GM12878 (cell line): ENCODE results near the gene HAPLN2. TPM values are rescaled to one million over a fixed set of nuclear protein-coding genes. Genes with fewer than 3 reads are reported as not detected.

Experiments
- CBFB ChIP-seq: IDR thresholded peaks from 2 replicates; pipeline ENCODE4 v1.6.1; 2016; ENCODE audit warnings: antibody characterized with exemption, low read depth
- CBX5 ChIP-seq: sonication (generic); IDR thresholded peaks from 2 replicates; pipeline ENCODE4 v1.6.1; 2016; ENCODE audit warnings: low read depth, moderate library complexity, mild to moderate bottlenecking, inconsistent platforms
- CTCF ChIP-seq, 3 experiments: IDR thresholded peaks in 2 of 3; conservative IDR thresholded peaks in 1 of 3; 2 replicates each; pipeline ENCODE4 v1.5.1; 2011; ENCODE audit warnings: low read depth in 3 of 3, low read length in 3 of 3, mild to moderate bottlenecking in 3 of 3, control low read depth in 2 of 3, moderate library complexity in 2 of 3, inconsistent platforms in 1 of 3, mixed read lengths in 1 of 3; ENCODE audit not compliant: control insufficient read depth in 2 of 3, insufficient read depth in 1 of 3; ENCODE audit errors: extremely low read depth in 1 of 3
- ELK1 ChIP-seq: IDR thresholded peaks from 2 replicates; pipeline ENCODE4 v1.6.1; 2012; ENCODE audit warnings: low read depth, low read length, improper control_type of control experiment
- ESRRA ChIP-seq: IDR thresholded peaks from 2 replicates; pipeline ENCODE4 v1.6.1; 2012; ENCODE audit warnings: mild to moderate bottlenecking, low read length, improper control_type of control experiment
- HDGF ChIP-seq: fragments of 450-650 bp; IDR thresholded peaks from 2 replicates; pipeline ENCODE4 v1.6.1; 2016; ENCODE audit warnings: antibody characterized with exemption
- HSF1 ChIP-seq: fragments of 150-350 bp; IDR thresholded peaks from 2 replicates; pipeline ENCODE4 v1.6.1; 2014; ENCODE audit warnings: mild to moderate bottlenecking, low read depth, low read length
- IKZF2 ChIP-seq, 2 experiments: fragments of 450-650 bp; IDR thresholded peaks; 2 replicates each; pipeline ENCODE4 v1.6.1; 2017; ENCODE audit warnings: mild to moderate bottlenecking in 2 of 2, moderate library complexity in 2 of 2
- IRF4 ChIP-seq: IDR thresholded peaks from 2 replicates; pipeline ENCODE4 v1.6.1; 2011; ENCODE audit warnings: low read depth, low read length
- JUNB ChIP-seq: IDR thresholded peaks from 2 replicates; pipeline ENCODE4 v1.6.1; 2016; ENCODE audit warnings: antibody characterized with exemption, mild to moderate bottlenecking
- MEF2A ChIP-seq: IDR thresholded peaks from 2 replicates; pipeline ENCODE4 v1.6.1; 2011; ENCODE audit warnings: low read depth, mild to moderate bottlenecking, low read length, moderate library complexity; ENCODE audit not compliant: insufficient read depth
- MLLT1 ChIP-seq: fragments of 450-650 bp; IDR thresholded peaks from 2 replicates; pipeline ENCODE4 v1.6.1; 2016; ENCODE audit warnings: mild to moderate bottlenecking
- NFYA ChIP-seq: IDR thresholded peaks from 2 replicates; pipeline ENCODE4 v1.6.1; 2011; ENCODE audit warnings: low read depth, mild to moderate bottlenecking, low read length, improper control_type of control experiment, borderline replicate concordance
- PAX8 ChIP-seq: fragments of 450-650 bp; IDR thresholded peaks from 2 replicates; pipeline ENCODE4 v1.6.1; 2017; ENCODE audit warnings: mild to moderate bottlenecking, moderate library complexity
- POLR2A ChIP-seq: IDR thresholded peaks from 2 replicates; pipeline ENCODE4 v1.6.1; 2011; ENCODE audit warnings: low read depth, mild to moderate bottlenecking, low read length
- SMC3 ChIP-seq: IDR thresholded peaks from 2 replicates; pipeline ENCODE4 v1.6.1; 2011; ENCODE audit warnings: low read length, improper control_type of control experiment, borderline replicate concordance
- SP1 ChIP-seq: IDR thresholded peaks from one replicate; pipeline ENCODE4 v1.6.1; 2011; ENCODE audit warnings: low read depth, low read length
- SRF ChIP-seq, 2 experiments: IDR thresholded peaks; 2 replicates each; pipeline ENCODE4 v1.6.1; 2011; ENCODE audit warnings: low read depth in 2 of 2, low read length in 2 of 2, mild to moderate bottlenecking in 1 of 2, moderate library complexity in 1 of 2
- TBL1XR1 ChIP-seq: IDR thresholded peaks from 2 replicates; pipeline ENCODE4 v1.6.1; 2012; ENCODE audit warnings: low read depth, low read length, improper control_type of control experiment
- TCF12 ChIP-seq: IDR thresholded peaks from 2 replicates; pipeline ENCODE4 v1.6.1; 2011; ENCODE audit warnings: low read depth, mild to moderate bottlenecking, low read length
- ZBTB33 ChIP-seq: fragments of 450-650 bp; IDR thresholded peaks from 2 replicates; pipeline ENCODE4 v1.6.1; 2017; ENCODE audit warnings: mild to moderate bottlenecking
- polyA plus RNA-seq, 11 experiments: library from polyadenylated mRNA; depleted of rRNA in 4 of 11; unstranded in 6 of 11; stranded (reverse) in 5 of 11; fragments of >200 nt; fragmentation: Nextera tagmentation in 4 of 11; fragmentation: Illumina TruSeq in 1 of 11; extraction: Ambion mirVana in 4 of 11; extraction: Trizol in 1 of 11; gene quantifications; 1 replicate in 1 of 11; 2 replicates in 10 of 11; pipeline versions ENCODE4 v1.2.1 to v1.2.3, GENCODE V29; 2011 to 2016; ENCODE audit warnings: inconsistent platforms in 2 of 11, missing spikeins in 2 of 11, low read depth in 1 of 11
- total RNA-seq, 4 experiments: library from RNA; depleted of rRNA in 3 of 4; stranded (reverse); fragments of >200 nt in 3 of 4; fragmentation: Illumina TruSeq in 1 of 4; extraction: Trizol in 1 of 4; gene quantifications; 2 replicates each; pipeline versions ENCODE4 v1.2.1 to v1.2.3, GENCODE V29; 2013 to 2021

Gene HAPLN2
- total and polyA plus RNA-seq, 10 of the 15 experiments (the other 5 are each of a cell fraction or from before 2014, with no cell fraction given), result 0.15 to 0.24 TPM; not detected in 8

GRCh38 chr1:156659988-156660751 is 41.0 kb downstream of the HAPLN2 start (continued):
- TF ChIP-seq HSF1 (no peak), TBL1XR1 (peak; percentile 75; the same call in 1 of the 2 replicates), SRF (IDR thresholded peaks at IDR 0.05; ENCODE audit: low read depth in 2 of 2, low read length in 2 of 2) (0 out of 4 replicates have a peak, but pooled peaks of 1 of the 2 experiments have one; percentile 14), SMC3 (peak; percentile 87), MEF2A (0 out of 2 replicates have a peak, but pooled peaks have one; percentile 19), SP1 (peak; percentile 28), ELK1 (peak; percentile 78), IRF4 (peak; percentile 51; the same call in 1 of the 2 replicates), ESRRA (peak; percentile 75; the same call in 1 of the 2 replicates), PAX8 (peak; percentile 95; the same call in 1 of the 2 replicates), CTCF (IDR thresholded peaks at IDR 0.05 in 2 of 3, conservative IDR thresholded peaks at IDR 0.05 in 1 of 3; ENCODE audit: control insufficient read depth in 2 of 3, extremely low read depth in 1 of 3, insufficient read depth in 1 of 3, low read depth in 3 of 3, low read length in 3 of 3) (peak; percentile 99 to 100 (median 100); a peak in 5 of 6 replicates), IKZF2 (IDR thresholded peaks at IDR 0.05) (peak in 1 of 2 experiments; percentile 46; a peak in 1 of 4 replicates), CBX5 (no peak), NFYA (no peak), POLR2A (peak; percentile 69), TCF12 (peak; percentile 54; the same call in 1 of the 2 replicates), JUNB (peak; percentile 34; the same call in 1 of the 2 replicates), ZBTB33 (peak; percentile 69; the same call in 1 of the 2 replicates), HDGF (peak; percentile 87), CBFB (0 out of 2 replicates have a peak, but pooled peaks have one; percentile 54), MLLT1 (peak; percentile 88)
